Stomach (tissue), 4 donors: ENCODE results near the gene KRT83.

Experiments used
- CTCF ChIP-seq, 7 experiments: fragments of 450-650 bp in 4 of 7; fragments of 200-600 bp in 3 of 7; sonication (generic) in 3 of 7; IDR thresholded peaks; one replicate each; pipeline ENCODE4 v1.5.1; 2016 to 2019; ENCODE audit warnings: antibody characterized with exemption in 7 of 7, control low read depth in 2 of 7, mild to moderate bottlenecking in 1 of 7
- EP300 ChIP-seq: sonication (generic); formaldehyde crosslinking; IDR thresholded peaks from one replicate; pipeline ENCODE4 v1.6.1; 2017; ENCODE audit warnings: antibody characterized with exemption
- POLR2A ChIP-seq, 4 donors: fragments of 450-650 bp; IDR thresholded peaks; one replicate each; pipeline ENCODE4 v1.6.1; 2016; ENCODE audit warnings: antibody characterized with exemption in 4 of 4, control low read depth in 2 of 4, mild to moderate bottlenecking in 1 of 4, moderate library complexity in 1 of 4

GRCh38 chr12:52293926-52294325 lies 27.3 kb downstream of the KRT83 start:
- TF ChIP-seq CTCF (IDR thresholded peaks at IDR 0.05) (no peak), POLR2A (IDR thresholded peaks at IDR 0.05) (no peak), EP300 (no peak)
